Upper lobe of right lung (tissue), 1 donor: ENCODE data around the gene OR6K2. TPM values are rescaled to one million over a fixed set of nuclear protein-coding genes. Genes with fewer than 3 reads are reported as not detected.

Experiments
- ATAC-seq: fragments of 200-7000 bp; cut with Tn5 transposase; one replicate; pipeline ENCODE4 v1.9.1; 2020; ENCODE audit warnings: mild to moderate bottlenecking, moderate library complexity
- DNase-seq: peaks from one replicate; pipeline ENCODE4 v3.0.0-alpha.2; 2020
- H3K27ac ChIP-seq: fragments of 200-600 bp; one replicate; pipeline ENCODE4 v1.8.0; 2022
- H3K27me3 ChIP-seq: fragments of 200-600 bp; one replicate; pipeline ENCODE4 v1.8.0; 2022; ENCODE audit warnings: mild to moderate bottlenecking
- H3K36me3 ChIP-seq: fragments of 200-600 bp; one replicate; pipeline ENCODE4 v1.8.0; 2022
- H3K4me1 ChIP-seq: fragments of 200-600 bp; one replicate; pipeline ENCODE4 v1.8.0; 2022
- H3K4me3 ChIP-seq: fragments of 200-600 bp; one replicate; pipeline ENCODE4 v1.8.0; 2022; ENCODE audit warnings: mild to moderate bottlenecking
- H3K9me3 ChIP-seq: fragments of 200-600 bp; one replicate; pipeline ENCODE4 v1.8.0; 2022
- CTCF ChIP-seq: fragments of 200-600 bp; IDR thresholded peaks from one replicate; pipeline ENCODE4 v1.8.0; 2022; ENCODE audit warnings: antibody characterized with exemption
- intact Hi-C: fragments of 100-400 bp; cut with DNase I; formaldehyde crosslinking; loops from one replicate; pipeline ENCODE4 v1.11.0; 2022
- total RNA-seq: library from RNA; stranded (reverse); fragmentation: NEBNext Ultra II Directional; extraction: Animal tissue kit (Norgen Biotek cat#: 25700); gene quantifications from one replicate; pipeline ENCODE4 v1.2.1, GENCODE V29; 2021
- donor health status: DM: no; HTN: yes; CAD: no; lungs with severe emphysema.

OR6K2 gene
- total RNA-seq, 1 donor from 2014 or later, result not detected

- Histone ChIP-seq H3K36me3 (no peaks in the 10 kb centered on the region), H3K27ac (no peak overlapping the region), H3K4me1 (no peaks in the 10 kb centered on the region), H3K9me3 (no peaks in the 10 kb centered on the region), H3K27me3 (no peaks in the 10 kb centered on the region), H3K4me3 (no peak overlapping the region)
- TF ChIP-seq CTCF, result no peak
- intact Hi-C loops, result no loop called here
- ATAC-seq (no peak), DNase-seq (no peak)
Measured at GRCh38 chr1:158728510-158729225, 28.2 kb upstream of the OR6K2 start.

DNA sequence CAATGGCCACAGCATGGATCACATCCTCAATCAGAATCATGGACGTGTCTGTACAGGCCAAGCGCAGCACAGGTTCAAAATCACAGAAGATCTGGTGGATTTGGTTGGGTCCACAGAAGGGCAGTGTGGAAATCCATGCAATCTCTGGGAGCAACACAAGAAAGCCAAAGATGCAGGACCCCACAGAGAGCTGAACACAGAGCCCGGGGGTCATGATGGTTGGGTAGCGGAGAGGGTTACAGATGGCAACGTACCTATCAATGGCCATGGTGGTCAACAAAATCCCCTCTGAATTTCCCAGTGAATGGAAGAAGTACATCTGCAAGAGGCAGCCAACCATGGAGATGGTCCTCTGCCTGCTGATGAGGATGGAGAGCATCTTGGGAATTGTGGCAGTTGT is 24.0 kb upstream of the OR6K2 start:
- TF ChIP-seq CTCF, result no peak
- intact Hi-C loops, result no loop called here
- DNase-seq (no peak), ATAC-seq (no peak)
- Histone ChIP-seq H3K27me3 (no peaks in the 10 kb centered on the region), H3K4me1 (no peaks in the 10 kb centered on the region), H3K4me3 (no peak overlapping the region), H3K27ac (no peak overlapping the region), H3K9me3 (no peaks in the 10 kb centered on the region), H3K36me3 (no peaks in the 10 kb centered on the region)

GRCh38 chr1:158720620-158721019 is 20.2 kb upstream of the OR6K2 start, which contains the start of gene OR6K3:
TSS of gene OR6K3 (minus strand) at chr1:158720720. CDS start at chr1:158718115, 2,605 bp downstream.
- DNase-seq (no peak), ATAC-seq (no peak)
- H3K27me3 ChIP-seq, result no peaks in the 10 kb centered on the region
- no peak within 1 kb of the TSS for H3K27ac ChIP-seq
- H3K36me3 ChIP-seq, result no peaks in the 10 kb centered on the region
- intact Hi-C loops, result no loop called here
- no peak within 1 kb of the TSS for H3K4me3 ChIP-seq
- H3K9me3 ChIP-seq, result no peaks in the 10 kb centered on the region
- TF ChIP-seq CTCF, result no peak
- H3K4me1 ChIP-seq, result no peaks in the 10 kb centered on the region

GRCh38 chr1:158719664-158720063 is 19.2 kb upstream of the OR6K2 start:
- intact Hi-C loops, result no loop called here
- Histone ChIP-seq H3K27ac (no peak overlapping the region), H3K4me1 (no peaks in the 10 kb centered on the region), H3K27me3 (no peaks in the 10 kb centered on the region), H3K4me3 (no peak overlapping the region), H3K36me3 (no peaks in the 10 kb centered on the region), H3K9me3 (no peaks in the 10 kb centered on the region)
- no peak for TF ChIP-seq CTCF
- no peak for ATAC-seq
- no peak for DNase-seq

DNA sequence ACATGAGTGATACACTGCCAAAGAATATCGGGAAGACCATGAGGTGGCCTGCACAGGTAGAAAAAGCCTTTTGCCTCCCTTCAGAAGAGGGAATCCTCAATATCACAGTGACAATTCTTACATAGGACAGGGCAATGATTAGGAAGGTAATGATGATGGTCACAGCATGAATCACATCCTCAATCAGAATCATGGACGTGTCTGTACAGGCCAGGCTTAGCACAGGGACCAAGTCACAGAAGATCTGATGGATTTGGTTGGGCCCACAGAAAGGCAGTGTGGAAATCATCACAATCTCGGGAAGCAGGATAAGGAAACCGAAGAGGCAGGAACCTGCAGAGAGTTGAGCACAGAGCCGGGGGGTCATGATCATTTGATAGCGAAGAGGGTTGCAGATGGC is 16.9 kb upstream of the OR6K2 start:
- DNase-seq (no peak), ATAC-seq (no peak)
- intact Hi-C loops, result no loop called here
- no peak for TF ChIP-seq CTCF
- Histone ChIP-seq H3K27me3 (no peaks in the 10 kb centered on the region), H3K4me3 (no peak overlapping the region), H3K4me1 (no peaks in the 10 kb centered on the region), H3K27ac (no peak overlapping the region), H3K36me3 (no peaks in the 10 kb centered on the region), H3K9me3 (no peaks in the 10 kb centered on the region)

- DNase-seq, result no peak
- H3K4me1 ChIP-seq, result no peaks in the 10 kb centered on the region
- no peak for TF ChIP-seq CTCF
- no peaks in the 10 kb centered on the region for H3K27me3 ChIP-seq
- no peak for ATAC-seq
- intact Hi-C loops, result no loop called here
- H3K36me3 ChIP-seq, result no peaks in the 10 kb centered on the region
- no peaks in the 10 kb centered on the region for H3K9me3 ChIP-seq
- no peak overlapping the region for H3K4me3 ChIP-seq
- no peak overlapping the region for H3K27ac ChIP-seq
Measured at GRCh38 chr1:158716335-158716734, 15.9 kb upstream of the OR6K2 start.
